ENCODE data around the gene MRFAP1L1.
"Not testable (repeated sequence)": the region's sequence is repeated elsewhere in the genome, so short reads cannot be mapped to it uniquely, and the experiment has no call there.

Gene MRFAP1L1

GRCh38 chr4:6733358-6734164 is 23.9 kb upstream of the MRFAP1L1 start:
- DNase-seq: no peak

- peak; percentile 52 for DNase-seq
These were observed 23.0 kb upstream of the MRFAP1L1 start for GRCh38 chr4:6732441-6733357.

- DNase-seq: no peak
These were observed 22.1 kb upstream of the MRFAP1L1 start for GRCh38 chr4:6731780-6732179.

GRCh38 chr4:6731318-6731675 is 21.6 kb upstream of the MRFAP1L1 start:
- DNase-seq: no peak

- DNase-seq: no peak
These were observed 21.1 kb upstream of the MRFAP1L1 start for GRCh38 chr4:6730603-6731317.

- no peak for DNase-seq
These were observed 18.8 kb upstream of the MRFAP1L1 start for GRCh38 chr4:6728320-6729029.

- DNase-seq: peak; percentile 12
These were observed 18.2 kb upstream of the MRFAP1L1 start for GRCh38 chr4:6727943-6728250.

GRCh38 chr4:6727081-6727942 is 17.6 kb upstream of the MRFAP1L1 start:
- no peak for DNase-seq

GRCh38 chr4:6725427-6725961 is 15.8 kb upstream of the MRFAP1L1 start:
- DNase-seq: not testable (repeated sequence)

- peak; percentile 16 for DNase-seq
These were observed 14.9 kb upstream of the MRFAP1L1 start for GRCh38 chr4:6724421-6725111.

- no peak for DNase-seq
These were observed 14.2 kb upstream of the MRFAP1L1 start for GRCh38 chr4:6723851-6724250.

- no peak for DNase-seq
These were observed 13.2 kb upstream of the MRFAP1L1 start for GRCh38 chr4:6722891-6723290.

GRCh38 chr4:6721121-6721520 is 11.5 kb upstream of the MRFAP1L1 start:
- no peak for DNase-seq

GRCh38 chr4:6720202-6720699 is 10.6 kb upstream of the MRFAP1L1 start:
- peak; percentile 64 for DNase-seq

- no peak for DNase-seq
These were observed 10.0 kb upstream of the MRFAP1L1 start for GRCh38 chr4:6719611-6720179.

- no peak for DNase-seq
These were observed 9.4 kb upstream of the MRFAP1L1 start for GRCh38 chr4:6718932-6719610.

GRCh38 chr4:6716958-6717655 is 7.4 kb upstream of the MRFAP1L1 start:
- no peak for DNase-seq

GRCh38 chr4:6716018-6716911 is 6.6 kb upstream of the MRFAP1L1 start, which contains the start of gene BLOC1S4:
BLOC1S4 (plus strand) TSS chr4:6716174; CDS start chr4:6716210, 36 bp downstream.
- DNase-seq: peak; percentile 93

Data from fibroblast of skin of right quadriceps (primary cell).